Peyer's patch (tissue), 4 donors: Measurements from ENCODE around the gene CRADD.

Experiments used
- POLR2A ChIP-seq, 2 donors: fragments of 450-650 bp; IDR thresholded peaks; one replicate each; pipeline ENCODE4 v1.5.1; 2017; ENCODE audit warnings: antibody characterized with exemption in 2 of 2, mild to moderate bottlenecking in 2 of 2, moderate library complexity in 2 of 2
- TF ChIP-seq, protein P1 (sequence below), 6 experiments: fragments of 450-650 bp in 4 of 6; fragments of 200-600 bp in 2 of 6; sonication (generic) in 1 of 6; IDR thresholded peaks; one replicate each; pipeline ENCODE4 v1.5.1; 2017 to 2019; ENCODE audit warnings: antibody characterized with exemption in 6 of 6, mild to moderate bottlenecking in 3 of 6, moderate library complexity in 1 of 6

- no peak for TF ChIP-seq POLR2A (IDR thresholded peaks at IDR 0.05)
- TF ChIP-seq, protein P1, sequence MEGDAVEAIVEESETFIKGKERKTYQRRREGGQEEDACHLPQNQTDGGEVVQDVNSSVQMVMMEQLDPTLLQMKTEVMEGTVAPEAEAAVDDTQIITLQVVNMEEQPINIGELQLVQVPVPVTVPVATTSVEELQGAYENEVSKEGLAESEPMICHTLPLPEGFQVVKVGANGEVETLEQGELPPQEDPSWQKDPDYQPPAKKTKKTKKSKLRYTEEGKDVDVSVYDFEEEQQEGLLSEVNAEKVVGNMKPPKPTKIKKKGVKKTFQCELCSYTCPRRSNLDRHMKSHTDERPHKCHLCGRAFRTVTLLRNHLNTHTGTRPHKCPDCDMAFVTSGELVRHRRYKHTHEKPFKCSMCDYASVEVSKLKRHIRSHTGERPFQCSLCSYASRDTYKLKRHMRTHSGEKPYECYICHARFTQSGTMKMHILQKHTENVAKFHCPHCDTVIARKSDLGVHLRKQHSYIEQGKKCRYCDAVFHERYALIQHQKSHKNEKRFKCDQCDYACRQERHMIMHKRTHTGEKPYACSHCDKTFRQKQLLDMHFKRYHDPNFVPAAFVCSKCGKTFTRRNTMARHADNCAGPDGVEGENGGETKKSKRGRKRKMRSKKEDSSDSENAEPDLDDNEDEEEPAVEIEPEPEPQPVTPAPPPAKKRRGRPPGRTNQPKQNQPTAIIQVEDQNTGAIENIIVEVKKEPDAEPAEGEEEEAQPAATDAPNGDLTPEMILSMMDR (IDR thresholded peaks at IDR 0.05), result no peak
Measured at GRCh38 chr12:93756288-93756687, 79.1 kb downstream of the CRADD start.
